Islet of Langerhans (tissue), 1 donor: ENCODE results near the gene FASTKD3.
"Not testable (repeated sequence)": the region's sequence is repeated elsewhere in the genome, so short reads cannot be mapped to it uniquely, and the experiment has no call there.

Experiments used
- FAIRE-seq: peaks from one replicate; lab custom pipeline; 2011; peaks lifted over from hg19 to GRCh38; lab: Jason Lieb, UNC

Gene FASTKD3, protein sequence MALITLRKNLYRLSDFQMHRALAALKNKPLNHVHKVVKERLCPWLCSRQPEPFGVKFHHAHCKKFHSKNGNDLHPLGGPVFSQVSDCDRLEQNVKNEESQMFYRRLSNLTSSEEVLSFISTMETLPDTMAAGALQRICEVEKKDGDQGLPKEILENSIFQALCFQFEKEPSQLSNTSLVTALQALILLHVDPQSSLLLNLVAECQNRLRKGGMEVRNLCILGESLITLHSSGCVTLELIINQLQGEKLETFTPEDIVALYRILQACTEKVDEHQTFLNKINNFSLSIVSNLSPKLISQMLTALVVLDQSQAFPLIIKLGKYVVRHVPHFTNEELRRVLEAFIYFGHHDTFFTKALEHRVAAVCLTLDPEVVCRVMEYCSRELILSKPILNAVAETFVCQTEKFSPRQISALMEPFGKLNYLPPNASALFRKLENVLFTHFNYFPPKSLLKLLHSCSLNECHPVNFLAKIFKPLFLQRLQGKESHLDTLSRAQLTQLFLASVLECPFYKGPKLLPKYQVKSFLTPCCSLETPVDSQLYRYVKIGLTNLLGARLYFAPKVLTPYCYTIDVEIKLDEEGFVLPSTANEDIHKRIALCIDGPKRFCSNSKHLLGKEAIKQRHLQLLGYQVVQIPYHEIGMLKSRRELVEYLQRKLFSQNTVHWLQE

DNA sequence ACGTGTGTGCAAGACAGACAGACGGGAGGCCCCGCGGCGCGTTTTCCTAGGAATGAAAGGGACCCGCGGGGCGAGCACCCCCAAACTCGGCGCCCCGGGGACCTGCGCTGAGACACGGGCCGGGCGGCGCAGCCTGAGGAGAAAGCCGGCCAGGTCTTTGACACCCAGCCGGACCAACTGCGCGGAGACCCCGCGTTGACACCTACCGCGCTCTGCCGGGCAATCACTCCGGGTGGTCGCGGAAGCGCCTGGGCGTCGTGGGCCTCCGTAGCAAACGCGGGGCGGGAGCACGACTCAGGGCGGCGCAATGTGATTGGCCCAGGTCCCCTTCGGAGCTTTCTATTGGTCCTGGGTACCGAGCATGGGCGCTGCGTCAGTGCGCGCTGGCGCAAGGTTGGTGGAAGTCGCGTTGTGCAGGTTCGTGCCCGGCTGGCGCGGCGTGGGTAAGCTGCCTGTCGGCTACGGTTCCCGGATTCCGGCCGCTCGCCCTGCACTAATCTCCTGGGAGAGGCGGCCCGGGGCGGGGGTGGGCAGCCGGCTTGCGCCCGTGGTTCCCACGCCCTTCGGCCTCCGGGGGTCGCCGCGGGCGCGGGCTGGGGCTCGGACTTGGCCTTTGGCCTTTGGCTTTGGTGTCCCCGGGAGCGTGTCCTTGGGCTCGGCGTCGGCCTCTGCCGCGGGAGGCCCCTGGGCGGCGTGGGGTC, at the start of gene FASTKD3, which contains the start of gene MTRR:
FASTKD3 (minus strand) TSS at position 259 of the 701 bp plus-strand sequence. CDS start 948 bp downstream, outside the sequence.
MTRR (plus strand) TSS at position 376 of the 701 bp plus-strand sequence. CDS start 1,647 bp downstream, outside the sequence.
- no peak for FAIRE-seq

DNA sequence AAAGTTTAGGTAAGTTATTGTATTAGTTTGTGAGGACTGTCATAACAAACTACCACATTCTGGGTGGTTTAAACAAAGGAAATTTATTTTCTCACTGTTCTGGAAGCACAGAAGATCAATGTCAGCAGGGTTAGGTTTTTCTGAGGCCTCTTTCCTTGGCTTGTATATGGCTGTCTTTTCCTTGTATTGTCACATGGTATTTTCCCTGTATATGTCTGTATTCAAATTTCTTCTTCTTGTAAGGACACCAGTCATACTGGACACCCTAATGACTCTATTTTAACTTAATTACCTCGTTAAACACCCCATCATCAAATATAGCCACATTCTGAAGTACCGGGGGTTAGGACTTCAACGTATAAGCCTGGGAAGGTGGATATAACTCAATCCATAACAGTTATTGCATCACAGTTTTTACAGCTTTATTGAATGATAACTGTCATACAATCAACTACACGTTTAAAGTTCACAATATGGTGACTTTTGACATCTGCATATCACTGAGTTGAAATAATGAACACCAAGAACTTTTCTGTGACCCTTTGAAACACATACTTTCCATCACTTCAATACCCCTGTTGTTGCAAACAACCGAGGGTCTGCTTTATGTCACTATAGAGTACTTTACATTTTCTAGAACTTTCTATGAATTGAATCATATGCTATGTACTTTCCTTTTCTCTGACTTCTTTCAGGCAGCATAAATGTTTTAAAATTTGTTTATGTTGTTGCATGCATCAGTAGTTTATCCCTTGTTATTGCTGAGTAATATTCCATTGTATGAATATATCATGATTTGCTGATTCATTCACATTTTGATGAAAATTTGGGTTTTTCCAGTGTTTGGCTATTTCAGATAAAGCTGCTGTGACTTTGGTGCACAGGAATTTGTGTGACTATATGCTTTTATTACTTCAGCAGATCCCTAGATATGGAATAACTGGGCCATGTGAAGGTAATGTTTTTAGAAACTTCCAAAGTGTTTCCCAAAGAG, 48.6 kb upstream of the FASTKD3 start:
- FAIRE-seq, result no peak

DNA sequence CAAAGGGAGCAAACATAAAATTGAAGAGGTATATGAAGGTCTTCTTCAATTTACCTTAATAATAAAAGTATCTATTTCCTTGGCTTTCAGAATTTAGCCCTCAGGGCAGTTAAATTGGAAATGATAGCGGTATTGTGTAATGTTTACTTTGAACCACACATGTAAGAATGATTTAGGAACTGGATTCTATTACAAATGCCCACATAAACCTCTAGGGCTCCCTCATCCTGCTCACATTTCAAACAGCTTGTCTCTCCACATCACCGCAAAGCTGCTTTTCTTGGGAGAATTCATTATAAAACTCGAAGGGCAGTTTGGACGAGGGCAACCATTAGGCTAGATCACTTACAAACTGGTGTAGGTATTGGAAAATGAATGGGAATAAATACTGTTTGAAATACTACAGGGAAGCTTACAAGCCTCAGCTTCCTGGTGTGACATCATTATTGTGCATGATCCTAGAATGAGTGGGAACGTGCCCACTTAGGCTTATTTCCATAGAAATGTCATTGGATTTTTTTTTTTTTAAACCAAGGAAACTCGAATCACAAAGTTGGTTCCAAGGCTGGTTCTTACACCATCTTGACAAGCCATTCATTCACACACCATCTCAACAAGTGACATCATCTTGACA, 47.5 kb upstream of the FASTKD3 start:
- no peak for FAIRE-seq

DNA sequence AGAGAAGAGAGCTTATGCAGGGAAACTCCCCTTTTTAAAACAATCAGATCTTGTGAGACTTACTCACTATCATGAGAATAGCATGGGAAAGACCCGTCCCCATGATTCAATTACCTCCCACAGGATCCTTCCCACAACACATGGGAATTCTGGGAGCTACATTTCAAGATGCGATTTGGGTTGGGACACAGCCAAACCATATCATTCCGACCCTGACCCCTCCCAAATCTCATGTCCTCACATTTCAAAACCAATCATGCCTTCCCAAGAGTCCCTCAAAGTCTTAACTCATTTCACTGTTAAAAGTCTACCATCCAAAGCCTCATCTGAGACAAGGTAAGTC, 42.6 kb upstream of the FASTKD3 start:
- FAIRE-seq, result not testable (repeated sequence)

DNA sequence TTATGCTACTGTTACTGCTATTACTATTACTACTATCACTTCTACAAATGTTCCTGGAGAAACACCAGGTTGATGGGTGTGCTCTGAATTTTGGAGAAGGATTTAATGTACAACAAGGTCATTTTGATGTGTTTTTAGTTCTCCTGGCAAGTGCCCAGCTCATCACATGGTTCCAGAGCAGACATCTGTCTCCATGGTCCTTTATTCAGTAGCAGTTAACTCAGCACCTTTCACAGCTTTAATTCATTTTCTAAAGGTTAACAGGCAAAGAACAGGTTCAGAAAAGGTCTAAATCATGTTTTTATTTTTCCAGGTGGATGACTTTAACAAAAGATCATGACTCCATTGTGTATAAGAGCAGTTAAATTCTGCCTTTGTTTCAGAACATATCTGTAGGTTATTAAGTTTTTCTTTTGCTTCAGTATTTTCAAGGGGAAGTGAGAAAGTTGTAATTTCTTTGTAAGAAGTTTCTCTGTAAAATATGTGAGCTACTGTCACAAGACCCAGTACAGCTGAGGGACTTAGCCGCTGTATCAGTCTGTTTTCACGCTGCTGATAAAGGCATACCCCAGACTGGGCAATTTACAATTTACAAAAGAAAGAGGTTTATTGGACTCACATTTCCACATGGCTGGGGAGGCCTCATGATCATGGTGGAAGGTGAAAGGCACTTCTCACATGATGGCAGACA, 42.1 kb upstream of the FASTKD3 start:
- FAIRE-seq, result peak; percentile 93

DNA sequence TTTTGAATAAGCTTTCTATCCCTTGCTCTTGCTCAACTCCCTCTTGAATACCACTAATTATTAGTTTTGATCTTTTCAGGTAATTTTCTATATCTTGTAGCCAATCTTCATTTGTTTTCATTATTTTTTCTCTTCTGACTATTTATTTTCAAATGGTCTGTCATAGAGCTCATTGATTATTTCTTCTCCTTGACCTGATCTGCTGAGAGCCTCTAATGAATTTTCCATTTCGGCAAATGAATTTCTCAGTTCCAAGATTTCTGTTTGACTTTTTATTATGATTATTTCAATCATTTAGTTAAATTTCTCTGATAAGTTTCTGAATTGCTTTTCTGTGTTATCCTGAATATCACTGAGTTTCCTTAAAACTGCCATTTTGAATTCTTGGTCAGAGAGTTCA, 39.5 kb upstream of the FASTKD3 start:
- no peak for FAIRE-seq

DNA sequence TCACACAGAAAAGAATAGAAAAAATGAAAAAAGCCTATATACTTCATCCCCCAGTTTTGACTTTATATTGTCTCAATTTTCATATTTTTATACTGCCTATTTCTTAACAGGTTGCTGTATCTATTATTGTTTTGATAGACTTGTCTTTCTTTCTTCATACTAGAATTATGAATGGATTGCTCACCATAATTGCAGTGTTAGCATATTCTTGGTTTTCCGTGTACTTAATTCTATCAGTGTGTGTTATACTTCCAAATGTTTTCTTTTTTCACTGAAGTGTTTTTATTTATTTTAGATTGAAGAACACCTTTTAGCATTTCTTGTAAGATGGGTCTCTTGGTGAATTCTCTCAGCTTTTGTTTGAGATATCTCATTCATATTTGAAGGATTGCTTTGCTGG, 38.8 kb upstream of the FASTKD3 start:
- no peak for FAIRE-seq

DNA sequence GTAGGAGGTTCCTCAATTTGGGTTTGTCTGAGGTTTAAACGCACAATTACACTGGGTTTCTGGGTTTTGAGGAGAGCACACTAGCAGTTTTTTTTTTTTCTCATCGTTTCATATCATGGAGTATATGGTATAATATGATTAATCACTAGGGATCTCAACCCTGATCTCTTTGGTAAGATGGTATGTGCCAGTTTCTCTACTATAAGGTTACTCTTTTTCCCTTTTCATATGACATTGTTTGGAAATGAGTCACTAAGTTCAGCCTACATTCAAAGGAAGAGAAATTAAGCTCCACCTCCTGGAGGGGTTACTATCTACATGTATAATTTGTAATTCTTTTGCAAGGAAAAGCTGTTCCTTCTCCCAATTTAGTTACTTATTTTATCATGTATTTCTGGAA, 35.3 kb upstream of the FASTKD3 start:
- FAIRE-seq, result no peak

DNA sequence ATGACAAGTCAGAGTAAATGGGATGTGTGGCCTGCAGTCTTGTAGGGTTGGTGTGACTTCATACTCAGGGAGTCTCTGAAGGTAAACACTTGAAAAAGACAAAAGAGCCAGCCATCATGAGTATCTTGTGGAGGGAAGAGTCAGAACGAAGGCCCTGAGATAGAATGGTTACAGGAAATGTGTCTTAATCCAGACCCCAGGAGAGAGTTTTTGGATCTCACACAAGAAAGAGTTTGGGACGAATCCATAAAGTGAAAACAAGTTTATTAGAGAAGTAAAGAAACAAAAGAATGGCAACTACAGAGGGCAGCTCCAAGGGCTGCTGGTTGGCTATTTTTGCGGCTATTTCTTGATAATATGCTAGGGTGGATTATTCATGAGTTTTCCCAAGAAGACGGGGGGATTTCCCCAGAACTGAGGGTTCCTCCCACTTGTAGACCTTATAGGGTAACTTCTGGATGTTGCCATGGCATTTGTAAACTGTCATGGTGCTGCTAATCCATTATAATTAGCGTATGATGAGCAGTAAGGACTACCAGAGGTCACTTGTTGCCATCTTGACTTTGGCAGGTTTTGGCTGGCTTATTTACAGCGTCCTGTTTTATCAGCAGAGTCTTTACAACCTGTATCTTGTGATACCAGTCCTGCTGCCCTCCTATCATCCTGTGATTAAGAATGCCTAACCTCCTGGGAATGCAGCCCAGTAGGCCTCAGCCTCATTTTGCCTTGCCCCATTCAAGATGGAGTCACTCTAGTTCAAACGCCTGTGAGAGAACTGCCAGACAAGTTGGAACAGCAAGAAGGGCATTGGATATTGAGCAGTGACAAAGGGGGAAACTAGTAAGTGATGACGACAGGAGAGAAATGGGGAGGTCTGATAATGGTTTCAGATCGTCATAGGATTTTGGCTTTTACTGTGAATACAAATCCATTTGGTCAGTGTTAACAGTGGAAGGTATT, 34.1 kb upstream of the FASTKD3 start:
- FAIRE-seq, result no peak

DNA sequence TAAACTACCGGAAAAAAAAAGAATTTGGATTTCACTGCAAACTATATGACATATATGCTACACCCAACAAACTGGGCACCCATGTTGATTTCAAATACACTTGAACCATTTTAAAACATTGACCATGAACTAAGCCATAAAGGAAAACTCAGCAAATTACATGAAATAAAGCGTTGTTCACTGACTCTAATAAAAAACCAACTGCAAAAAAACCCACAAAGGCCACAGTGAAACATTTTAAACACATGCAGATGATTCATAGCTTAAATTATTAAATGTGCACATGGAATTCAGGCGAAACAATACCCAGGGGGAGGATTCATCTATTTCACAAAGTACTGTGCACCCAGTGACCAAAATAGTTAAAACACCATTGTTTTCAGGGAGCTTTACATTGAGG, 33.4 kb upstream of the FASTKD3 start:
- FAIRE-seq, result no peak

DNA sequence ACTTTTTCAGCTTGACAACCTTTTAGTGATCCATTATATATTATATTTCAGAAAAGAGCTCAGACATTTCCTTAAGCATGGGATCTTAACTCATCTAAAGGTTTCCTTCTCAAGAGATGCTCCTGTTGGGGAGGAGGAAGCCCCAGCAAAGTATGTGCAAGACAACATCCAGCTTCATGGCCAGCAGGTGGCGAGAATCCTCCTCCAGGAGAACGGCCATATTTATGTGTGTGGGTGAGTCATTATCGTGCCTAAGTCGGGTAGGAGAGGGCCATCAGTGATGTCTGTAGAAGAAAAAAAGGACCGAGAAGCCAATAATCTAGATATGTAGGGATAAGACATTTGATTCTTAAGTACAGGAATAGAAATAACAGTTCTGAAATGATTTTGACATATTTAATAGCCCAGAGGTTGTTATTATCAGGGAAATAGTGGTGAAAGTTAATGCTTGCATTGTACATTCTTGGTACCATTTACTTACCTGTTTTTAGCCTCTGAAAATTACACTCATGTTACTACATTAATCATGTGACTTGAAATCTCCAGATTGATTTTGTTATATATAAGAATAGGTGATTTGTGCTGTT, 28.3 kb upstream of the FASTKD3 start:
- FAIRE-seq, result no peak

DNA sequence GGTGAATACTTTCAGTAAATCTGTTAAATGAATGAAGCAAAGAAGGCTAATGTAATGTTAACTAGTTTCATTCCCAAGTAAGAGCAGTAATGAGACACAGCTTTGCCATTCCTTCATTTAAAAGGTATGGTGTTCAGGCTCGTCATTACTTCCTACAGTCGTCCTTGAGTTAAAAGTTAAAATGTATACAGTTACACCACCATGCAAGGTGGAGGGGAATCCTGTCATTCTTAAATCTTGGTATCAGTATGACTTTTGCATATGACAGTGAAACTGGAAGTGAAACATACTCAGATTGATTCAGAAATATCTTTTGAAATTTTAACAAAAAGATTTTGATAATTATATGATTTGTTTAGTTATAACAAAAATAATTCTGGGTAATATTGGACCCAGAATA, 26.0 kb upstream of the FASTKD3 start:
- no peak for FAIRE-seq

DNA sequence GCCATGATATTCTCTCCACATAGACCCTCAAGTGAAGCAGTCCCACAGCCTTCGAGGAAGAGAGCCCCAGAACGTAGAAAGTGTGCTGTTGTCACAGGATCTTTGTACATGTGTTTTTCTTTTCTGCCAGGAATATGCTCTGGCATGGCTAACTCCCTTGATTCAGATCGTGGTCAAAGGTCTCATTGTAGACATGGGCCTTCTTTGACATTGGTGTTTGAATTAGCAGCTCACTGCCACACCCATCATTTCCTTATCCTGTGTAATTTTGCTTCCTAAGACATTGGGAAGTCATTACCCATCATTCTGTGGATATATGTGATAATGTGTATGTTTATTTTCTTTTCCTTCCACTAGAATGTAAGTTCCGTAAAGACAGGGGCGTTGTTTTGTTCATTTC, 25.6 kb upstream of the FASTKD3 start:
- FAIRE-seq, result no peak

DNA sequence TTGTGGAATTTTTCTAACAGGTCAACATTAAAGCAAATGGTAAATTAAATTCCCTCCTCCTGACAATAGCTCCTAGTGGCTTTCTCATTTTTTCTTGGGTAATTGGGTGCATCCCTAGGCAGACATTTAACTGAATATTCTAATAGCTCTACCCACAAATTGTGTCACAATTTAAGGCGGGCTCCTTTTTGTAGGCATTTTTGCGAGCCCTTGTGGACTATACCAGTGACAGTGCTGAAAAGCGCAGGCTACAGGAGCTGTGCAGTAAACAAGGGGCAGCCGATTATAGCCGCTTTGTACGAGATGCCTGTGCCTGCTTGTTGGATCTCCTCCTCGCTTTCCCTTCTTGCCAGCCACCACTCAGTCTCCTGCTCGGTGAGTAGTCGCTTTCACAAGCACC, 20.1 kb upstream of the FASTKD3 start:
- FAIRE-seq, result no peak

DNA sequence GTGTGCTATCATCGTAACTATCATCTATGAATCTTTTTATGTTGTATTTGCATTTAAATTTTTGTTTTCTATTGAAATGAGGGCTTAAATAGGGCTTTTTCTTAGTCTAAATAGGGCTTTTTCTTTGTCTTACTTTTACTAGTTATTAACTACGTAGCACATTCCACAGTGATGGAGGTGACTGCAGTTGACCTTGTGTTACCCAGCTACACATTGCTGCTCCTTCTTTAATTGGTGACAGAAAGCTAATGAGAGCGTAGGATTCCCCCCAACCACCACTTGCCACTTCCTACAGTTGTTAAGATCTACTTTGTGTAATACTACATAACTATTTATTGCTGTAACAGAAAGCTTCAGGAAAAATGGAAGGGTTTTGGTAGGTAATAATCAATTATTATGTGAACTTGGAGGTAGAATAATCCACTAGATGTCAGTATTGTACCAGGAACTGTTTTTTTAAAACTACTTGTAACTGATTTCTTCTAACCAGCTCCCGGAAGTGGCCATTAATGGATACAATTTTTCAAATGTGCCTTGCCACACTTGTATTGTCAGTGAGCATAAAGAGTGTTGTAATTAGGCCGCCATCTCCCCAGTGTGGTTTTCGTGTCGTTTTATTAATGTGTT, 18.1 kb upstream of the FASTKD3 start:
- peak; percentile 95 for FAIRE-seq

DNA sequence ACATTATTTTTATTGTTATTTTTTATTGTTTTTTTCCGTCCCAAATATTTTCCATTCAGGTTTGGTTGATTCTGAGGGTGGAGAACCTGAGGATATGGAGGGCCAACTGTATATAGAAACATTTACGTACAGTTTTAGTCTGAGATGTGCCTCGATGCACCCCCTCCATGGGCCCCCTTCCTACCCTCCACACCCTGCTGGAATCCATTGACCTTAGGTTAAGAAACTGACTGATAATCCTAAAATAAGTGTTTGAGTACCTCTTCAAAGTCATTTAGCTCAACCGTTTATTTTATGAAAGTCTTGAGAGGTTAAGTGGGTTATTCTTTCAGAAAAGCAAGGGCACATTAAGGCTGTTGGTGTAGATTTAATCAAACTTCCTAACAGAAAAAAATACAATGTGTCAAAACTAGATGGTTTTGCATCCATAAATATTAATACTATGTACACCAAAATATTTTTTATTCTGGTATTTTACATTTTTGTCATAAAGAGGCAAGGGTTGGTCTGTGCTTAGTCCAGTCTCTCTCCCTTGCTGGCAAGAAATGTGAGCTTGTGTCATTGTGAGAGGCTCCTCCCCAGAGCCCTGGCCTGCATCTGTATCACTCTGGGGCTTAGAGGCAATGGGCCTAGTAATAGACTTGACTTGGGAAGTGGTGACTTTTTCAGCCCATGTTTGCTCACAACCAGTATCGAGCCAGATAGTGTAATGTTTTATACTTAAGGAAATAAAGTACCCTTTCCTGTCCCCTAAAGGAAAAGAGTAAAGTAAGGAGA, 15.8 kb upstream of the FASTKD3 start:
- no peak for FAIRE-seq

DNA sequence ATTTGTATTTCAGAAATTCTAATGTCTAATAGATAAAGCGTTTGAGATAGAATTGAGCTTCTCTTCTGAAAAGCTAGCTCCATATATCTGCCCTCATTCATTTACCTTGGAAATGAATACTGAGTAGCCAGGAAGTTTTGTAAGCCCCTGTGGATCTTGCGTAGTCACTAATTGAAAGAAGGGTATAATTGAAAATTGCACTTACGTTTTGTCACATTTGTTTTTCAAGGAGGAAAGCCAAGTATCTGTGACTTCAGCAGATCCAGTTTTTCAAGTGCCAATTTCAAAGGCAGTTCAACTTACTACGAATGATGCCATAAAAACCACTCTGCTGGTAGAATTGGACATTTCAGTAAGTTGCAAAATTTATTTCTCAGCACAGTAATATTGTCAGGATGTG, 14.1 kb upstream of the FASTKD3 start:
- FAIRE-seq, result no peak

DNA sequence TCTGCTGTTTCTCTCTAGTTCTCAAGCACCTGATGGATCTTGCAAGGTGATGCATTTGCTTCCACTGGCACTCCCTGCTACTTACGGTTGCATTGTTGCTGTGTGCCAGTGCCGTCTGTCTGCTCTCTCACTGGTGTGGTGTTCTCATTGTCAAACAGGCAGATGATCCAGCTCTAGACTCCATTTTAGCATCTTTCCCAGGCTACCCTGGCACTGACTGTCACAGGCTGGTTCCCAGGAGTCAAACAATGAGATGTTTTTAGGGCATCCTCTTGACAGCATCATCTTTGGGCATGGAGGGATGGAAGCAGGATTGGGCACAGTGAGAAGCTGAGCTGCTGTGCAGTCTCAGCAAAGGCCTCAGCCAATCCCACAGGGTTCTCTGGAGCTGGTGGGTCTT, 13.0 kb upstream of the FASTKD3 start:
- no peak for FAIRE-seq
